Common myeloid progenitor, CD34-positive (primary cell): ENCODE data around the gene CAMK2A.

Source experiments
- CTCF ChIA-PET: fragments of 350-600 bp; sonication (Branson Sonifier 250); formaldehyde crosslinking; loops from one replicate; lab custom pipeline; 2021; ENCODE audit warnings: antibody characterized with exemption; lab: Charles Lee
- POLR2A ChIA-PET: fragments of 350-600 bp; sonication (Branson Sonifier 250); formaldehyde crosslinking; loops from one replicate; lab custom pipeline; 2021; ENCODE audit warnings: antibody characterized with exemption; lab: Charles Lee
- DNase-seq, 3 donors: peaks; one replicate each; pipeline versions ENCODE4 v3.0.0 to v3.0.0-alpha.2; 2013
- H3K27ac ChIP-seq, 2 experiments: 1 replicate in 1 of 2; 2 replicates in 1 of 2; pipeline ENCODE4 v1.7.0; 2013; ENCODE audit warnings: inconsistent platforms in 2 of 2, low read length in 2 of 2, mild to moderate bottlenecking in 2 of 2, low read depth in 1 of 2, moderate library complexity in 1 of 2; ENCODE audit not compliant: severe bottlenecking in 2 of 2, insufficient read depth in 1 of 2, poor library complexity in 1 of 2
- H3K27me3 ChIP-seq, 5 experiments: replicated peaks in 2 of 5; 1 replicate in 3 of 5; 2 replicates in 2 of 5; pipeline versions ENCODE4 v1.6.1 to v1.7.0; 2013; ENCODE audit warnings: low read length in 4 of 5, mild to moderate bottlenecking in 2 of 5, moderate library complexity in 2 of 5, inconsistent platforms in 1 of 5; ENCODE audit not compliant: insufficient read depth in 5 of 5, control insufficient read depth in 4 of 5
- H3K36me3 ChIP-seq, 4 experiments: 1 replicate in 2 of 4; 2 replicates in 2 of 4; pipeline versions ENCODE4 v1.6.1 to v1.7.0; 2013; ENCODE audit warnings: low read length in 3 of 4, control low read depth in 1 of 4, mild to moderate bottlenecking in 1 of 4; ENCODE audit not compliant: control insufficient read depth in 4 of 4, insufficient read depth in 4 of 4
- H3K4me1 ChIP-seq, 4 experiments: 1 replicate in 3 of 4; 2 replicates in 1 of 4; pipeline versions ENCODE4 v1.6.1 to v1.7.1; 2013; ENCODE audit warnings: low read length in 3 of 4, mild to moderate bottlenecking in 3 of 4, control low read depth in 1 of 4, inconsistent platforms in 1 of 4, moderate library complexity in 1 of 4; ENCODE audit not compliant: control insufficient read depth in 4 of 4, insufficient read depth in 4 of 4; ENCODE audit errors: control extremely low read depth in 1 of 4
- H3K4me3 ChIP-seq, 7 experiments: 1 replicate in 4 of 7; 2 replicates in 3 of 7; pipeline versions ENCODE4 v1.5.1 to v1.7.0; 2013; ENCODE audit warnings: mild to moderate bottlenecking in 7 of 7, low read length in 6 of 7, moderate library complexity in 6 of 7, inconsistent platforms in 2 of 7, low read depth in 2 of 7, control low read depth in 1 of 7; ENCODE audit not compliant: insufficient read depth in 4 of 7, control insufficient read depth in 1 of 7; ENCODE audit errors: extremely low read depth in 1 of 7
- H3K9me3 ChIP-seq, 5 experiments: 1 replicate in 4 of 5; 2 replicates in 1 of 5; pipeline versions ENCODE4 v1.6.1 to v1.7.1; 2013; ENCODE audit warnings: low read length in 4 of 5, mild to moderate bottlenecking in 2 of 5, inconsistent platforms in 1 of 5, low read depth in 1 of 5, moderate library complexity in 1 of 5; ENCODE audit not compliant: control insufficient read depth in 4 of 5, insufficient read depth in 2 of 5; ENCODE audit errors: control extremely low read depth in 1 of 5
- WGBS: methylation state at CpG from one replicate; pipeline ENCODE4 v1.1.5; 2013; ENCODE audit not compliant: insufficient coverage; 5-methylcytosine and 5-hydroxymethylcytosine counted together

The CAMK2A gene

GRCh38 chr5:150265870-150266383 is 23.6 kb downstream of the CAMK2A start:
- no peaks in the 10 kb centered on the region for H3K9me3 ChIP-seq
- H3K4me1 ChIP-seq, result peaks cover 0 to 20% (median 14%) of the 10 kb centered on the region in 4 experiments
- H3K36me3 ChIP-seq, result no peaks in the 10 kb centered on the region
- ChIA-PET POLR2A (no interaction called here), CTCF (interaction anchor here (0.6 to 4.0 kb wide), 4 partner anchors 17 to 139 kb away, joined by 3 to 16 read pairs (median 4); no protein-coding TSS in a partner anchor)
- WGBS, result 100% methylated on average over 3 of the region's 6 CpGs
- DNase-seq, result no peak
- no peak overlapping the region for H3K27ac ChIP-seq
- no peak overlapping the region for H3K4me3 ChIP-seq
- H3K27me3 ChIP-seq, result no peaks in the 10 kb centered on the region

GRCh38 chr5:150264667-150265603 is 24.6 kb downstream of the CAMK2A start:
- peak in 2 of 3 donors; percentile 21 to 23 for DNase-seq
- H3K4me3 ChIP-seq, result no peak overlapping the region
- CTCF ChIA-PET, result interaction anchor here (0.8 to 4.0 kb wide), 4 partner anchors 10 to 138 kb away, joined by 3 to 16 read pairs (median 5); no protein-coding TSS in a partner anchor
- no peak overlapping the region for H3K27ac ChIP-seq
- H3K9me3 ChIP-seq, result no peaks in the 10 kb centered on the region
- POLR2A ChIA-PET, result interaction anchor here (0.7 kb wide), 1 partner anchor 30 kb away, joined by 3 read pairs; no protein-coding TSS in a partner anchor
- H3K36me3 ChIP-seq, result no peaks in the 10 kb centered on the region
- no peaks in the 10 kb centered on the region for H3K27me3 ChIP-seq
- 91% methylated on average over 17 of the region's 23 CpGs for WGBS
- H3K4me1 ChIP-seq, result peaks cover 0 to 20% (median 14%) of the 10 kb centered on the region in 4 experiments

GRCh38 chr5:150263801-150264621 is 25.6 kb downstream of the CAMK2A start:
- ChIA-PET POLR2A (interaction anchor here (0.7 kb wide), 1 partner anchor 31 kb away, joined by 3 read pairs; no protein-coding TSS in a partner anchor), CTCF (interaction anchor here (0.8 to 4.0 kb wide), 3 partner anchors 9 to 86 kb away, joined by 3 to 16 read pairs (median 5); no protein-coding TSS in a partner anchor)
- no peak overlapping the region for H3K27ac ChIP-seq
- H3K36me3 ChIP-seq, result no peaks in the 10 kb centered on the region
- peaks cover 0 to 20% (median 14%) of the 10 kb centered on the region in 4 experiments for H3K4me1 ChIP-seq
- H3K4me3 ChIP-seq, result no peak overlapping the region
- no peaks in the 10 kb centered on the region for H3K9me3 ChIP-seq
- 49% methylated on average over 8 of the region's 11 CpGs for WGBS
- peak; percentile 47 to 85 (median 81) for DNase-seq
- H3K27me3 ChIP-seq, result no peaks in the 10 kb centered on the region

GRCh38 chr5:150263375-150263775 is 26.2 kb downstream of the CAMK2A start:
- peaks cover 0 to 20% (median 14%) of the 10 kb centered on the region in 4 experiments for H3K4me1 ChIP-seq
- WGBS, result 86% methylated on average over 4 of the region's 5 CpGs
- ChIA-PET CTCF (interaction anchor here (1.4 to 4.0 kb wide), 2 partner anchors 45 to 86 kb away, joined by 3 to 16 read pairs; no protein-coding TSS in a partner anchor), POLR2A (no interaction called here)
- H3K27me3 ChIP-seq, result no peaks in the 10 kb centered on the region
- H3K36me3 ChIP-seq, result no peaks in the 10 kb centered on the region
- no peak overlapping the region for H3K27ac ChIP-seq
- no peak overlapping the region for H3K4me3 ChIP-seq
- no peaks in the 10 kb centered on the region for H3K9me3 ChIP-seq
- DNase-seq, result no peak

- ChIA-PET CTCF (interaction anchor here (0.7 to 4.0 kb wide), 4 partner anchors 21 to 87 kb away, joined by 3 to 16 read pairs (median 4); no protein-coding TSS in a partner anchor), POLR2A (no interaction called here)
- DNase-seq, result no peak
- no CpG with 5 or more reads among the region's 7 CpGs for WGBS
- H3K9me3 ChIP-seq, result no peaks in the 10 kb centered on the region
- H3K27ac ChIP-seq, result no peak overlapping the region
- H3K27me3 ChIP-seq, result no peaks in the 10 kb centered on the region
- H3K36me3 ChIP-seq, result no peaks in the 10 kb centered on the region
- H3K4me1 ChIP-seq, result peaks cover 0 to 20% (median 14%) of the 10 kb centered on the region in 4 experiments
- H3K4me3 ChIP-seq, result no peak overlapping the region
Measured at GRCh38 chr5:150262502-150262901, 27.1 kb downstream of the CAMK2A start.

- Histone ChIP-seq H3K4me1 (peaks cover 0 to 20% (median 14%) of the 10 kb centered on the region in 4 experiments), H3K9me3 (no peaks in the 10 kb centered on the region), H3K4me3 (no peak overlapping the region), H3K36me3 (no peaks in the 10 kb centered on the region), H3K27ac (no peak overlapping the region), H3K27me3 (no peaks in the 10 kb centered on the region)
- WGBS, result 91% methylated on average over 6 of the region's 8 CpGs
- ChIA-PET CTCF (no interaction called here), POLR2A (interaction anchor here (0.6 kb wide), 1 partner anchor 188 kb away, joined by 3 read pairs; no protein-coding TSS in a partner anchor)
- DNase-seq, result no peak
Measured at GRCh38 chr5:150261231-150261630, 28.3 kb downstream of the CAMK2A start.
